ENCODE results near the gene BRI3. TPM values are rescaled to one million over a fixed set of nuclear protein-coding genes. Genes with fewer than 3 reads are reported as not detected.
"Not testable (repeated sequence)": the region's sequence is repeated elsewhere in the genome, so short reads cannot be mapped to it uniquely, and the experiment has no call there.

The BRI3 gene
- total and polyA plus RNA-seq, 9 of the 15 experiments (the other 6 are each of a cell fraction or from before 2014, with no cell fraction given): 4.3 to 57.4 (median 18.6) TPM

GRCh38 chr7:98315994-98316527 is 34.6 kb downstream of the BRI3 start:
- ATAC-seq; BruUV-seq (replicated peaks); H3K4me2 ChIP-seq (ENCODE audit: insufficient read depth, low read length); H3K79me2 ChIP-seq (ENCODE audit: control insufficient read depth, insufficient read depth, low read length); H3K4me1 ChIP-seq (replicated peaks in 1 of 2; ENCODE audit: control insufficient read depth in 2 of 2, insufficient read depth in 2 of 2, low read length in 2 of 2); in situ Hi-C loops (cut with MboI); H3K9me3 ChIP-seq (replicated peaks; ENCODE audit: control insufficient read depth, insufficient read depth, low read depth, low read length); FAIRE-seq; DNase-seq (ENCODE audit: extremely low read depth in 1 of 4, low spot score in 3 of 4); H3K4me3 ChIP-seq; H2AFZ ChIP-seq (ENCODE audit: low read depth, low read length); H3K9me1 ChIP-seq (ENCODE audit: control insufficient read depth, insufficient read depth, low read length); CTCF ChIA-PET (ENCODE audit: low intra/inter-chr PET ratio); intact Hi-C loops (cut with micrococcal nuclease); H3K27ac ChIP-seq (ENCODE audit: extremely low read depth, low read depth, low read length); H3K9ac ChIP-seq (ENCODE audit: insufficient read depth in 1 of 2, low read depth in 2 of 2, low read length in 2 of 2); H4K20me1 ChIP-seq (replicated peaks; ENCODE audit: control insufficient read depth, insufficient read depth, low read length): not testable (repeated sequence)
- POLR2A ChIA-PET: interaction anchor here (0.6 to 0.8 kb wide), 3 partner anchors 12 to 1974 kb away, joined by 3 read pairs; no protein-coding TSS in a partner anchor
- TF ChIP-seq BCOR (IDR thresholded peaks at IDR 0.05): peak; percentile 83; the same call in 1 of the 2 replicates
- TF ChIP-seq ZFP36 (IDR thresholded peaks at IDR 0.05; ENCODE audit: low read depth, low read length, partially characterized antibody): peak; percentile 11
- TF ChIP-seq TRIM28 (IDR thresholded peaks at IDR 0.05): 0 out of 2 replicates have a peak, but pooled peaks have one; percentile 45
- TF ChIP-seq SMARCA5 (IDR thresholded peaks at IDR 0.05): 0 out of 2 replicates have a peak, but pooled peaks have one; percentile 18
- peak; percentile 82 for TF ChIP-seq ADNP (tag; IDR thresholded peaks at IDR 0.05)
- peak; percentile 80 for TF ChIP-seq RBM25 (IDR thresholded peaks at IDR 0.05; ENCODE audit: low read depth, low read length, severe bottlenecking)
- TF ChIP-seq CBX3 (IDR thresholded peaks at IDR 0.05; ENCODE audit: borderline replicate concordance in 1 of 2, low read length in 2 of 2): peak in 1 of 2 experiments; percentile 78; a peak in 1 of 3 replicates
- peak in 1 of 2 experiments; percentile 38; a peak in 1 of 4 replicates for TF ChIP-seq KDM1A (IDR thresholded peaks at IDR 0.05)
- TF ChIP-seq ZNF280A (IDR thresholded peaks at IDR 0.05; ENCODE audit: low read depth, partially characterized antibody): peak; percentile 34
- peak; percentile 99 for TF ChIP-seq ZNF431 (CRISPR knock-in tag; IDR thresholded peaks at IDR 0.05)
- 0 out of 2 replicates have a peak, but pooled peaks have one; percentile 30 for TF ChIP-seq CBX5 (IDR thresholded peaks at IDR 0.05; ENCODE audit: borderline replicate concordance, low read depth)
- Histone ChIP-seq H3K36me3 (ENCODE audit: control insufficient read depth, insufficient read depth, low read length) (peaks cover 19% of the 10 kb centered on the region), H3K27me3 (ENCODE audit: control insufficient read depth in 2 of 2, insufficient read depth in 2 of 2, low read length in 2 of 2) (peaks cover 0 to 12% of the 10 kb centered on the region in 2 experiments; a peak in 4 of 5 replicates)
- 35% methylated on average over 4 of the region's 4 CpGs for WGBS (ENCODE audit: insufficient coverage, low coverage, missing lambda C conversion rate)
